GM21619 (cell line): ENCODE data around the gene GPX2.

ENCODE experiments used
- ATAC-seq: cut with Tn5 transposase; IDR thresholded peaks from one replicate; pipeline ENCODE4 v1.9.1; 2021; ENCODE audit not compliant: unreplicated experiment

The GPX2 gene

DNA sequence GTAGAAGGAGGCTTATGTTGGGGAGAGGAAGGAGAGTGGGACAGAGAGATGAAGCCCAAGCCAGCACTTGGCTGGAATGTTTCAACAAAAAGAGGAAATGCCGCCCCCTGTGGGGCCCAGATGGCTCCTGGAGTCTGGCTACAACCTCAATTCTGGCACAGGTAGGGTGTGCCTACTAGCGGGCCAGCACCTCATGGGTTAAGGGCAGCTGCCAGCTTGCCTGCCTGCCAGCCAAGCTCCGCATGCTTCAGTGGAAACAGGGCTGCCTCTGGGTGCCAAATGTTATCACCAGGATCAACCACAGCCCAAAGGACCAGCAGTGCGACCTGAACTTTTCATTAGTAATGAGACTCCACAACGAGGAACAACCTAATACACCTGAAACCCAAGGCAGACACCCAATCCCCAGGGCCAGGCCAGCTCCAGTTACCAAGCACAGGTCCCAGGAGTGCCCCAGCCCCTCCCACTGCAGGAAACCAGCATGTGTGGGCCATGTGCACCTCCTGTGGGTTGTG is 18.3 kb upstream of the GPX2 start:
- ATAC-seq: no peak

DNA sequence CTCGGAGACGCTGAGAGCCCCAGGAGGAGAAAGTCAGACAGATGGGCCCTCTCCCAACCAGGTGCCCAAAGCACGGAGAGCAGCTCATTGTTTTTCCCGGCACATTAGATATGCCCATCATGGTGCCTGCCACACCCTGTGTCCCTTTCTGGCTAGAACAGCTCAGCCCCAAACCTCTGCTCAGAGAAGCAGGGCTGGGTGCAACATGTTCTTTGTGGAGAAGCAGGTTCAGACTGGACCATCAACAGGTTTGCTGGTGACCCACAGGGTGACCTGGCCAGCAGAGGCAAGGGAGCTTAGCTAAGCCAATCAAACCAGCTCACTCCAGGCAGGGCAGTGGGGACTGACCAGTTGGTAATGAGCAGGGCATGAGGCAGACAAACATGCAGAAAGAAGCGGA is 16.2 kb upstream of the GPX2 start:
- no peak for ATAC-seq

DNA sequence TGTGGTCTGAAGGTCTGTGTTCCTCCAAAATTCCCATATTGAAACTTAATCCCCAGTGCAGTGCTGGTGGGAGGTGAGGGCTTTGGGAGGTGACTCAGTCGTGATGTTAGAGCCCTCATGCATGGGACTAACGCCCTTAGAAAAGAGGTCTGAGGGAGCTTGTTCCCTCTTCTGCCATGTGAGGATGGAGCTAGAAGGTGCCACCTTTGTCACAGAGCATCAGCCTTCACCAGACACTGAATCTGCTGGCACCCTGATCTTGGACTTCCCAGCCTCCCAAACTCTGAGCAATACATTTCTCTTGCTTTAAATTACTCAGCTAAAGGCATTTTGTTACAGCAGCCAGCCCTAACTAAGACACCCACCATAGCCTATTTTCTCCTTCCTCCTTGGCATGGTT is 15.7 kb upstream of the GPX2 start:
- no peak for ATAC-seq

DNA sequence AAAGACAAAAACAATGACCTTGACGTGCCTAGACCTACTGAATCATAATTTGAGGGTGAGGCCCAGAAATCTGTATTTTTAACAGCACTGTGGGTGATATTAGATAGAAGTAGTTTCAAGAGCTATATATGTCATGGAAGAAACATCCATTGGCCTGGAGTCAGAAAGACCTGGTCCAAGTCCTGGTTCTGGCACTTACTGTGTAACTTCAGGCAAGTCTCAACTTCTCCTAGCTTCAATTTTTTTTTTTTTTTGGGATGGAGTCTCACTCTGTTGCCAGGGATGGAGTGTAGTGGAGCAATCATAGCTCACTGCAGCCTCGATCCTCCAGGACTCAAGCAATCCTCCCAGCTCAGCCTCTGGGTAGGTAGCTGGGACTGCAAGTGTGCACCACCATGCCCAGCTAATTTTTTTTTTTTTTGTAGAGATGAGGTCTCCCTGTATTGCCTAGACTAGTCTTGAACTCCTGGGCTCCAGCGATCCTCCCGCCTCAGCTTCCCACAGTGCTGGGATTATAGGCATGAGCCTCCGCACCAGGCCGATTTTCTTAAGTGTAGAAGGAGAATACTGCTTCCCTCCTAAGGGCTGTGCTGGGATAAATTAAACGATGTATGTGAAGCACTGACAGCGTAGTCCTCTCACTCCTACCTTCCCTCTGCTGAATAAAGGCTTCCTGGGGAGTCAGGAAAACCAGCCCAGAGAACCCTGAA is 14.3 kb upstream of the GPX2 start:
- no peak for ATAC-seq

DNA sequence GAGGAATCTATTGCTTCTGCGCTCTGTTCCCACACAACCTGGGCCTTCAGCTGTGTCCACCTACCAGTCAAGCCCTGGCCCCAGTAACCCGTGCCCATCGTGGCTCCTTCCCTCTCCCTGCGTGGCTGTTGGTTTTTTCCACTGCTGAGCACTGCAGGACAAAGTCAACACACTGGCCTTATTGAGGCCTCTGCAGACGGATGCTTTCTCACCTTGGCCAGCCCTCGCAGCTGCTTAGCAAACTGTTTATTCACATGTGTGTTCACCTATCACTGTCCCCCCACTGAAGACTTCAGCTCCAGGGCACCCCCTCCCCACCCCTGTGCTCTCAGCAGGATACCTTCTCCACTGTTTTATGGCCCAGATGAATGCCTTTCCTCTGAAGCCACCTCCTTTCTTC is 12.8 kb upstream of the GPX2 start:
- no peak for ATAC-seq

DNA sequence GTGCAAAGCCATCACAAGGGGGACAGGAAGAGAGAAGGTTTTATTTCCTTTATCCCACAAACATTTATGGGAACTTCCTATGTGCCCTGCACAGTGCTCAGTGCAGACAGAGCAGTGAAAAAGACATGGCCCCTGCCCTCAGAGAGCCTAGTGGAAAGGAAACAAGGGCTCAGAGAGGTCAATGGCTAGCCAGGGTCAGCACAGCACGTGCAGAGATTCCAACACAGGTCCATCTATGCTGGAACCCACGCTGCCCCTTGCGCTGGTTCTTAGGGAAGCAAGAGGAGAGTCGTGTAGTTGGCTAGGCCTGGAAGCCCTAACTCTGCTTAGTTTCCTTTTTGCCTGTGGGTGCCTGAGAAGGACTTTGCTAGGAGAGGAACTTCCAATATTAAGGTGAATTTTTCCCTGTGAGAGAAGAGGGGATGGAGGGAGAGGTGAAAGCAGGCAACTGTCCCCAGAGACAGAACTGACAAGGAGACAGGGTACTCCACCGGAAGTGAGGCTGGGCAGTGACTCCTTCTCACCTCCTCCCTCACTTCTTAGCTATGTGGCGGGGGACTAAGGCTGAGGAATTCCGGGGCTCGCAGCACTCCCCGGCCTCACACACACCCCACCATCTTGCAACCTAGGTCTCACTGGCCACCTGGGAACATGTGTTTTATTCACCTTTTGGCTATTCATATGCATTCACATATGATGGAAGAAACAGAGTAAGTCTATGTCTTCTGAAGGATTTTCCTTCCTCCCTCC is 12.1 kb upstream of the GPX2 start:
- ATAC-seq: no peak

DNA sequence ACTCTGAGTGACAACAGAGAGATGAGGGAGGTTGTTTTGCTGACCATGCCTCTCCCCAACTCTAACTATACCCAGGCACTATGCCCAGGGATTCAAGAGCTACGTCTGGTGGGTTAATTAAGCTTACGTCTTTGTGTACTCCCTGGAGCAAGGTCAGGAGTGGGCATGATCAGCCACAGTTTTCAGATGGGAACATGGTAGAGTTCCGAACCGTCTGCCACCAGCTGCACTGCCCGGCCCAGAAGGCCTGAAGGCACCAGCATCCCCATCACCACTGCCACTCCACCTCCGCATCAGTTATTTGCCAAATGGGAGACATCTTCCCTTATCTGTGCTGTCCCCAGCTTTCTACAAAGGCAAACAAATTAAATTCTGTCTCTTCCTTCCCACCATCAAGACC is 11.1 kb upstream of the GPX2 start:
- ATAC-seq: no peak

DNA sequence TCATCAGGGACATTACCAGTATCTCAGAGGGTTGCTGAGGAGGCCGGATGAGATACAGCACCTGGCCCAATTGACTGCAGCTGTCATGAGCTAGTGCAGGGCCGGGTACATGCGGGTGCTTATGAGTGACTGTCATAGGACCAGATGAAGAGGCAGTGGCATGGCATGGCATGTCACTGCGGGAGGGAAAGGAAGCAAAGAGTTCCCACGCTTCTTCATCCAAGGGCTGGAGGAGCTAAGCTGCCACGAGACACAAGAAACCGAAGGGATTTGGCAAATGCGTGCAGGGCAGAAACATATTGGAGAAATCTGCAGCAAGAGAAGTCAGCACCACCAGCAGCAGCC is 10.7 kb upstream of the GPX2 start:
- ATAC-seq: no peak

DNA sequence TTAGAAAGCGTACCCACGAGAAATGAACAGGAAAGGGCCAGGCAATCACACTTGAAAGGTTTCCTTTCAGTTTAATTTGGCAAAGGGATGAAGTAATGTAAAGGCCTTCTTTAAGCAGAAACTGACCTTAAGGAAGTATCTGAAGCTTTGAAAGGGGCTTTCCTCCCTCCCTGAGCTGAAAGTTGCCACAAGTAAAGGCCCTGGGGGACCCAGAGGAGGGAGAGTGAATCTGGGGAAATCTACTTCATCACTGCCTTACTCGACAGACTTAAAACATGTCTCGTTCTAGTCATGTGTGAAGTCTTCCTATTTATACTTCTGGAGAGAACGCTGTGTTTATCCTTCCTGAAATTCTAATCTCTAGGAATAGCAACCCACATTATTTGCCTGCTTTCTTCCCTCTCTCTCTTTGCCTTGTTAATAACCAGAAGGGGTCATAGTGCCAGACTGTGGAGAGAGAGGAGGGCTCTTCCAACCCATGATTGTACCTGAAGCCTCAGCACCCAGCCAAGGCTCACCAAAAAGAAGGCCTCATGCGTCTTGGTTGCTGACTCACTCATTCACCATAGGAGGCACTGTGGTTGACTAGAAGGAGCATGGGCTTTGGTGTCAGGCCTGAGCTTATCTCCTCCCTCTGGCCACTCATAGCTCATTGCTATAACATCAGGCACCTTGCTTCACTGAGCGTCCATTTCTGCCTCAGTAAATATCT is 10.2 kb upstream of the GPX2 start:
- ATAC-seq: peak; percentile 48

DNA sequence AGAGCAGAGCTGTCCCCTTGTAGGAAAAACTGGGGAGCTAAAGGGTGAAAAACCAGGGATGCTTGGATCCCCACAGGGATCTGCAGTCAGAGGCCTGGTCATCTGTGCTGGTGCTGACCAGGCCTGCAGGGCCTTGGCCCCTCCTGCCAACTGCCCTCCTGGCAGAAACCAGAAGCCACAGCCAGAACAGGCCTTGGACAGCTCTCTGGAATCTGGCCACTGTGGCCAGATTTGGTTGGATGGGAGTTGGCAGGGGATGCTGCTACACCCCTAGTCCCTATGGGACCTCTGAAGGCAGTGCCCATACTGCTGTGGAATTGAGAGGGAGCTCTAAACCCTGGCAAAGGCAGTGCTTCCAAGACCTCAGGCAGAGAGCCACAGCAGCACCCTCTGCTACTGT is 9.2 kb upstream of the GPX2 start:
- ATAC-seq: no peak

DNA sequence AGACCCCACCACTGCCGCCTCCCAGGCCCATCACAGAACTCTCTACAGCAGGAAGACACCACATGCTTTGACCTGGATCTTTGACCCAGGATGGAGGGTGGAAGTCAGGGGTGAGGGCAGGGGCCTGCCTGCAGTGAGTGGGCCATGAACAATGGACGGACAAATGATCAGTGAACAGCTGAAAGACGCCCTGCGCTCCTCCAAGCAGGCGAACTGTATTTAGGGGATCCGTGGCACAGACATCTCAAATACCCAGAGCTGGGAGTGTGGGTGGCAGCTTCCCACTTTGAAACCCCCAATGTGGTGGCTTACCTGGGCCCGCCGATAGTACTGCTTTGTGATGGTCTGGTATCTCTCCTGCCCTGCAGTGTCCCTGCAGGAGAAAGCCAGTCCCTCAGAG is 8.7 kb upstream of the GPX2 start:
- ATAC-seq: no peak

DNA sequence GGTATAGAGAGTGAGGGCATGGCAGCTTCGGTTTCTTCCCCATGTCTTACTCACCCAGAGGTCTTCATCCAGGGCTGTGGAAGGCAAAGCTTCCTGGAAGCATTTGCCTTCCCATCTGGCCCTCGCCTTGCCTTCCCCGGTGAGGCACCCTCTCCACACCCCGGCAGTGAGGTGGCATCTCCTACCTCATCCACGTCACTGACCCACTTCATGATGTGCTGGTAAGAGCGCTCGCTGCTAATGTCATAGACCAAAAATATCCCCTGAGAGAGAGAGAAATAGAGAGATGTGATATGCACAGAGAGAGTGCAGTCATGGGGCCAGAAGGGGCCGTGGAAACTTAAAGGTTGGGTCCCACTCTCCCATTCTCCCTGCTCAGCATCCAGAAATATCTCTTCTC is 8.3 kb upstream of the GPX2 start:
- ATAC-seq: no peak

DNA sequence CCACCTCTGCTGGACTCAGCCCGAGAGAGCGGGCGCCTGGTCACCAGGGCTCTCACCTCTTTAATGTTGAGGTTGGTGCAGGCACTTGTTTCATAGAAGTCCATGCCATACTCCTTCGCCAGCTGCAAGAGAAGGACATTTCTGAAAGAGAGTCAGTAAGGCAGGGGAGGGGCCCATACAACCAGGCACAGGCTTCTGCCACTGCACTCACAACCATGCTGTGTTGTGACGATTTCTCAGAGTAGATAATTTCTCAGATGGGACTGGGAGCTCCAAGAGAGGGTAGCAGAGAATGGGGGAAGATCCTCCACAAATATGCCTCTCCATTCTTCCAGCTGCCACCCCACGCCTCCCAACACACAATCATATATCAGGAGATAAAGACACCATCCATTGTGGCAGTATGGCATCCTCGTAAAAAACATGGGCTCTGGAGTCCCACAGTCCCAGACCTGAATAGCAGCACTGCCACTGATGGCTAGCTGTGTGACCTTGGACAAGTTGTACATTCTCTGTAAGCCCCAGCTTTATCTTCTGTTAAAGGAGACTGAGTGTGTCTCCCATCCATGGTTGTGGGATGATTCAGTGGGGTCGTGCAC is 6.2 kb upstream of the GPX2 start:
- ATAC-seq: no peak

DNA sequence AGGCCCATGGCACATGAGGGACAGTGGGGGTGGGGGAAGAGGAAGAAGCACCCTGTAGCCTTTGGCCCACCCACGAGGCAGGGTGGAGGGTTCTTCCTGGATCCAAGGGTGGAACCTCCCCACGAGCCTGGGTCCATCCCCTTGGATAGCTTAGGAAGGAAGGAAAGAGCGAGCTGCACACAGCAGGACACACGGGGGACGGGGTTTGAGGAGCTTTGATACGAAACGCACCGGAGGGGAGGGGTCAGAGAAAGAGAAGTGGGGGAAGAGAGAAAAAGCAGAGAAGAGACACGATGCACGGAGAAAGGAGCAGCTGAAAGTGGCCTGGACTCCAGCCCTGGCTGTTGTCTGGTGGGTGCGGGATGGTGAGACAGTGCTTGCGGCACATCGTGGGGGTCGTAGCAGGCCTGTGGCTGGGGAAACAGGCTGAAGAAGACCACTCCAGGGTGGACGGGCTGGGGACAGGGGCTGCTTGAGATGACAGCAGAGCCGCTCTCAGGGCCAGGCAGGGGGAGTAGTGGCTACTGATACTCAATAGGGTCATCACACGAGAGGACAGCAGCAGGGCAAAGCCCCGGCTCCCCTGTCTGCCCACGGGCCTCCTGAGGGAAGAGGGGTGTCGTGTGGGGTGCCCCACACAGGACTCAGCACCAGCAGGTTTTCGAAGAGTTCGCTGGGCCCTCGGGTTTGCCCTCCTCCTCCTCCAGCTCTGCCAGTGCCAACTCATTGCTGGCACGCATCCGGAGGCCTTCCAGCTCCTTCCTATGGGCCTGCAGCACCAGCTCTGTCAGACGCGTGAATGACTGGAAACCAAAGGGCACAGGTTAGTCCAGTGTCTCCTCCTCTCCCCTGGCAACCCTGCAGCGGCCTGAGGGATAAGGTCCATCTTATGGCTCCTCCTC is 5.4 kb upstream of the GPX2 start:
- ATAC-seq: no peak

DNA sequence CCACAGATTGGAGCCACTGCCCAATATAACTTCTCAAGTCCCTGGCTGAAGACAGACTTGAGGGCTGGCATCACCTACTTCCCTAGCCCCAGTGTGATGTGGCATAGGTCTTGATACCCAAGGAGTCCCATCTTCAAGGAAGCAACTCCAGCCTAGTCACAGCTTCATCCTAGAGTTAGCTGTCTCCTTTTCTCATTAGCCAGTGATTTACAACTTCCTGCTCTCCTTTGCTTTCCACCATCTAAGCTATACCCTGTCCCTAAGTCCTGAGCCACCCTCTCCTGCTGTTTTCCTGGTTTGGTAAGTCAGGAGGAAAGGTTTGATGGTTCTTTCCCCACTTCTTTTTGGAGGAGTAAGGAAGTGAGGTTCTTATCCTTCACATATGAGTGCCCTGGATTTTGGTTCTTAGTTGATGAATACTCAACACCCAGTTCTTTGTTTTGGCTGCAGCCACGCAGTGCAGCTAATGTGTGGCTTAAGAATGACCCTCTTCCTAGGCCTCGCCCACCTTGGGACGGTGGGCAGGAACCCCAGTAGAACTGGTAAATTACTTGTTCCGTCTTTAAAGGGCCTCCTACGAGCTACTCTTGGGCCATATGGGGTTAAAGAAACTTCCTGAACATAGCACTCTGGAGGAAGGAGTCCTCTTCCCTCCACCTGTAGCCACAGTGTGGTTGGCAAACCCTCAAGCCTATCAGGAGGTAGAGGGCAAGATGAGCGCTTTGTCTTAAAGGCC is 3.9 kb upstream of the GPX2 start:
- ATAC-seq: no peak

DNA sequence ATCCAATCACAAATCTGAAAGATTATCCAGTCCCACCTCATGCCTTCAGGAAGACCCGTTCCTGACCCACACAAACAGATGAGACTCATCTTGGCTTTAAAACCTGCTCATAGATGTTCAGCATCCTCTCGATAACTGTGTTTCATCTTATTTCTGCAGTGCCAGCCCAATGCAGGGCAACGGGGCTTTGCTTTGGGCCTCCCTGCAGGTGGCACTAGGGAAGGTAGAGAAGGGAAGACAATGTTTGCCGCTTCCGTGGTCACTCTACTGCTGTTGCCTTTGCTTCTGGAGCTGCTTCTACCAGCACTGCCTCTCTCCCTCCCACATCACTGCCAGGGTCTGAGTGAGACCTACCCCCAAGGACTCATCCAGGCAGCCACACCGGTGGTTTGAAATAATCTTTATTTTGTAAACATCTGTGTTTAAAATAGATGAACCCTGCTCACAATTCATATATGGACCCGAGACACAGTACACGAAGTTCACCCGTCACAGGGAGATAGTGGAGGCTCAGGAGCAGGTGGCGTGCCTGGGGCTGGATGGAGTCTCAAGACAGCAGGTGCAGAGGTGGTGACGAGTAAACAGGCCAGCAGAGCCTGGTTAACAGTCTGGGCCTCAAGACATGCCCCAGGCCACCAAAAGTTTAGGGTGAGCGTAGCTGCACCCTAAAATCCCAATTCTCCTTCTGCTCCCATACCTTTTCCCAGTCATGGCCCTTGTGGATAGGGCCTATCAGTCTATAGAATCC is 3.1 kb upstream of the GPX2 start:
- ATAC-seq: no peak

DNA sequence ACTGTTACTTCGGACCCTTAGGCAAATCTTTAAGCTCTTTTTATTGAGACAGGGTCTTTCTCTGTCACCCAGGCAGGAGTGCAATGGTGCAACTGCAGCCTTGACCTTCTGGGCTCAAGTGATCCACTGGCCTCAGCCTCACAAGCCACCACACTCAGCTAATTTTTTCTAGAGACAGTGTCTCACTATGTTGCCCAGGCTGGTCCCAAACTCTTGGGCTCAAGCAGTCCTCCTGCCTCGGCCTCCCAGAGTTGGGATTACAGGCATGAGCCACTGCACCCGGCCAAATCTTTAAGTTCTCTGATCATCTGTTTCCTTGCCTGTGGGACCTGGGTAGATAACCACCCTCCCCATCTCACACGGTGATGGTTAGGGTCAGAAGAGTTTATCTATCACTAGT is 2.3 kb upstream of the GPX2 start:
- ATAC-seq: no peak

DNA sequence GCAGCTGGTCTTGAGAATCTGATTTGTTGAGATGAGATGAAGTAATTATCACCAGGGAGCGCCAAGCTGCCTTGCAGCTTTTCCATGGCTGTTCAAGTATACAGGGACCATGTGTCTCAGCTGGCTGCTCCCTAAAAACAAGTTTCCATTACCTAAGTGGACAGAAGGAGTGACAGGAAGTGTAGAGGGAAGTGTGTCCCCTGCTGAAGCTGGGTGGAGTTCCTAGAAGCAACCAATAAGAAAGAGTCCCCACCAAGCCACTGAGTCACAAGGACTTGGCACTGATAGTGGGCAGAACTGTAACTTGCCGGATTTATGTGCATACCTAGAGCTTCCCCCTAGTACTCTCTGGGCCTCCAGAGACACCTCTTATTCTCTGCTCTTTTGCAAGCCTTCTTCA is 1.5 kb upstream of the GPX2 start:
- ATAC-seq: no peak

DNA sequence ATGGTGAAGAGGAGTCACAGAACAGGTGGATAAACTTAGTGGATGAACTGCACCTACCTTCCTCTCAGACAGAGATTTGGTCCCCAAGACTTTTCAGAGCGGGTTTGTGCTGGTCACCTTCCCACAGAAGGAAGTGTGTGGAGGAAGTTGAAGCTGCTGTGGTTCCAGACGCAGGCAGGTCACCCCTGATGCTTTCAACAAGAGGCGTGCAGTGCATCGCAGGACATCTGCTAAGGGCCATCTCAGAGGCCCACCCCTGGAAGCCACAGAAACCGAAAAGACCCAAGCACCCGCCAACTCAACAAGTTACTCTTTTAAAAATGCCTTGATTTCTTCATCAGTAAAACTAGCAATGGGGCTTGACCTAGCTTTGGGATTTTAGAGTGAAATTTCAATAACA is 1.0 kb upstream of the GPX2 start:
- no peak for ATAC-seq
